ENCODE results near the gene WLS.

Gene WLS

DNA sequence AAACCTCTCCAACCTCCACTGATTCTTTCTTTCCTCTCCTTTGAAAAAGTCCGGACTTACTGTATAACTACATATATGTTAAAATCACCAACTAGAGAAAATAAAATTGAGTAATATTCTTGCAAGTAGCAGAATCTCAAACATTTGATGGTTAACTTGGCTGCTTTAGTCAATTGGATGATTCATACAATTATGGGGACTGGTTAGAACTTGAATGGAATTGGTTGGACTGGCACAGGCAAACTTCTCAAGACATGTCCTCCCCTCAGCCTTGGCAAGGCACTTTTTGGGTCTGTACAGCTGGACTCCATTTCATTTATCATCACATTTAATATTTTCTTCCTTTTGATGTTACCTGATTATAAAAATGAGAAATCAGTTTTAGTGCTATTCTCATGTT is 6.5 kb downstream of the WLS start:
- Histone ChIP-seq H3K36me3 (ENCODE audit: control insufficient read depth, insufficient read depth, low read length) (no peaks in the 10 kb centered on the region), H3K4me3 (ENCODE audit: low read depth, low read length) (no peak overlapping the region), H3K27me3 (ENCODE audit: control insufficient read depth, insufficient read depth, low read length) (peaks cover 71% of the 10 kb centered on the region), H3K4me1 (ENCODE audit: control insufficient read depth, insufficient read depth, low read length) (no peaks in the 10 kb centered on the region), H3K9me3 (ENCODE audit: control insufficient read depth, insufficient read depth, low read length) (no peaks in the 10 kb centered on the region), H3K9ac (ENCODE audit: low read depth, low read length) (no peak overlapping the region)

DNA sequence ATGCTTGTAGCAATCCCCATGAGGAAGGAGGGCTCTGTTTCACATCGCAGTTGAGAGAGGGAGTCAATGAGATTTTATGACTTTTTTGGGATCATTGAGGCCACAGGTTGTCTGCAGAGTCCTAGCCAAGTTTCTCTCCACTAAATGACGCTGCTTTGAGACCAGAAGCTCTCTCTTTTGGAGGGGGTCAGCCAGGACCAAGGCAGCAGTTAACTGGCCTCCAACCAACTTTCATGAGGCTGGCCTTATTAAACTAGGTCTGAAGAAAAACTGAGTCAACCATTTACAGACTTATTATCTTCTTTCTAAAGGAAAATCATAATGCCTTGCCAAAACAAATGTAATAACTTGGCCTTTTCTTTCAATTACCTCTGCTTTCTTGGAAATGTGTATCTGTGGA is 8.6 kb downstream of the WLS start:
- Histone ChIP-seq H3K36me3 (ENCODE audit: control insufficient read depth, insufficient read depth, low read length) (no peaks in the 10 kb centered on the region), H3K9me3 (ENCODE audit: control insufficient read depth, insufficient read depth, low read length) (no peaks in the 10 kb centered on the region), H3K27me3 (ENCODE audit: control insufficient read depth, insufficient read depth, low read length) (peaks cover 50% of the 10 kb centered on the region), H3K4me3 (ENCODE audit: low read depth, low read length) (no peak overlapping the region), H3K4me1 (ENCODE audit: control insufficient read depth, insufficient read depth, low read length) (no peaks in the 10 kb centered on the region), H3K9ac (ENCODE audit: low read depth, low read length) (no peak overlapping the region)

DNA sequence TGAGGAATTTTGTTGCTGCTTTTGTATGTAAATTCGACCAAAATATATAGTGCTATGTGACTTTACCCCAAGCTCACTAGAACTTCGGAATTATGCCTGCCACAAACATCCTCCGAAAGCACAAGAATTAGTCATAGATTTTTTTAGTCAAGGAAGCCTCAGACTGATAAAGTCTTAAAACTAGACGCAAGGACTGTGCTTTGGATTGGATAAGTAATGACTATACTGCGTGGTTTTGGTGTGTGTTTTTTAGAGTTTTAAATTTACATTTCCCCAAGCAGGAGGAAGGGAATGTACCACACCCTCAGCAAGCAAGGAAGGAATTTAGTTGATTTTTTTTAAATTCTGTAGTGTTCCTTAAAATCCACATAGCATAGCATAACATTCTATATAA is 10.3 kb downstream of the WLS start:
- H3K27me3 ChIP-seq (ENCODE audit: control insufficient read depth, insufficient read depth, low read length), result peaks cover 34% of the 10 kb centered on the region
- H3K4me3 ChIP-seq (ENCODE audit: low read depth, low read length), result no peak overlapping the region
- no peaks in the 10 kb centered on the region for H3K36me3 ChIP-seq (ENCODE audit: control insufficient read depth, insufficient read depth, low read length)
- H3K4me1 ChIP-seq (ENCODE audit: control insufficient read depth, insufficient read depth, low read length), result no peaks in the 10 kb centered on the region
- H3K9ac ChIP-seq (ENCODE audit: low read depth, low read length), result no peak overlapping the region
- H3K9me3 ChIP-seq (ENCODE audit: control insufficient read depth, insufficient read depth, low read length), result no peaks in the 10 kb centered on the region

DNA sequence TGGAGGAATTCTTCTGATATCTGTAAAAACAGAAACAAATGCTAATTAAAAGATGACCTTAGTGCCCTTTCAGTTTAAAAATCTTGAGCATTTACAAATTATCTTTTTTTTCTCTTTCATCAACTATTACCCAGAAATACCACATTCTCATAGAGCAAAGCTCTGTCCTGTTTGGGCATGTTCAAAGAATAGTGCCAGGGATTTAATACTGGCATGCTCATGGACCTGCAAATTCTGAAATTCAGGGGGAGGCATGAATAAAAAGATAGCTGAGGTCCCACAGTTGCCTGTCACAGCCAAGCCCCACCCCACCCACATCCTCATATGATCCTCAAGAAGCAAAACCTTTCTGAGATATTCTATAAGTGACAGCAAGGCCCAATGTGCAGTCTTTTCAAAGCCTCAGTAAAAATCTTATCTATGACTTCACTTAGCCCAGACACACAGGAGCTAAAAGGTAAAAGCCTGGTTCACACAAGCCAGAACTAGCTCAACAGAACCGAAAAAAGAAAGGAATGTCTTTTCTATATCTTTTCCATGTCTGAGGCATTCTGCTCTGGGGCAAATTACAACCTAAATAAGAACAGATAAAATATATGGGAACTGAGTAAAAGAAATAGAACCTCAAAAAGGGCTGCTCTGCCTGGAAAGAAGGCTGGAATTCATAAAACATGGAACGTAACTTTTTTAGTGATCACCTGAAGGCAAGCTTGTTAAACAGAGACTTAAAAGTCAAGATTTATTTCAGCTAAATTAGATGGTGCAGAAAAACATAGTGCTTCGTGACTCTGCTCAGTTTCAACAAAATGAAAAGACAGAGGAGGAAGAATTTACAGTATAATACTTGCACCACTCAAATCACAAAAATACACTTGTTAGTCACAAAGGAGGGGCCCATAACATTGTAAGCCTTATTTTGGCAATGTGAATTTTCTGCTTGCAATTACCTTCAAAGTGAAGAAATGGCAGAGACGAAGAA is 11.0 kb downstream of the WLS start:
- Histone ChIP-seq H3K27me3 (ENCODE audit: control insufficient read depth, insufficient read depth, low read length) (peaks cover 27% of the 10 kb centered on the region), H3K9ac (ENCODE audit: low read depth, low read length) (no peak overlapping the region), H3K9me3 (ENCODE audit: control insufficient read depth, insufficient read depth, low read length) (no peaks in the 10 kb centered on the region), H3K36me3 (ENCODE audit: control insufficient read depth, insufficient read depth, low read length) (no peaks in the 10 kb centered on the region), H3K4me1 (ENCODE audit: control insufficient read depth, insufficient read depth, low read length) (no peaks in the 10 kb centered on the region), H3K4me3 (ENCODE audit: low read depth, low read length) (no peak overlapping the region)

DNA sequence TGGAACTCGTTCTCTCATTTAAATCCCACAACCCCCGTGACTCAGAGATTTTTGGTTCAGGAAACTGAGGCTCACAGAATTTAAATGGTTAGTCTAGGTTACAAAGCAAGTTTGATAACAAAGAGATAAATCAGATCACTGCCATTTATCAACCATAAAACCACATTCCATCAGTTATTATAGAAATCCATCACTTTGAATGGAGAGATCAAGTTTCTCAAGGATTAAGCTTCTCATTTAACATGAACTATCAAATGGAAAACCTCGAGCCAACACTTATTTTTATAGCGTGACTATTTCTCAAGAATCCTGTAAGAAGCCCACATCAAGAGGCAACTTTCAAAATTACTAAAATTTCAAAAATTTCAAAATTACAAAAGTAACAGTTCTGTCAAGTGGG is 11.9 kb downstream of the WLS start:
- no peak overlapping the region for H3K4me3 ChIP-seq (ENCODE audit: low read depth, low read length)
- no peaks in the 10 kb centered on the region for H3K36me3 ChIP-seq (ENCODE audit: control insufficient read depth, insufficient read depth, low read length)
- H3K9me3 ChIP-seq (ENCODE audit: control insufficient read depth, insufficient read depth, low read length), result no peaks in the 10 kb centered on the region
- no peaks in the 10 kb centered on the region for H3K4me1 ChIP-seq (ENCODE audit: control insufficient read depth, insufficient read depth, low read length)
- peaks cover 19% of the 10 kb centered on the region for H3K27me3 ChIP-seq (ENCODE audit: control insufficient read depth, insufficient read depth, low read length)
- H3K9ac ChIP-seq (ENCODE audit: low read depth, low read length), result no peak overlapping the region

DNA sequence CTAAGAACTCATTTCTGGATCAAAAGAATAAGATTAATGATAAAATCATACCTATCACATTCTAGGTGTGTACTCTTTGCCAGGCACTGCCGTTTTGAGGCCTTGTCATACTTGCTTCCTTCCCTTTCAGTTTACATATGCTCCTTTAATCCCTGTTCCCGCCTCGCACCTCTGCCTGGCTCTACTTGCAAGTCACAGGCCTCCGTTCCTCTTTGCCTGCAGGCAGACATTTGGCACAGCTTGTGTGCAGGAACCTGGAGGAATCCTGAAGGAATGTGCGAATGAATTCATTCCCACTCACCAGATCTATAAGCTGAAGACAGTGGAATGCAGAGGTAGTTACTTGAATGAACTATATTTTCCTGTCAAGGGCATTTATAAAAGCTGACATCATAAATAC is 13.8 kb downstream of the WLS start:
- Histone ChIP-seq H3K9me3 (ENCODE audit: control insufficient read depth, insufficient read depth, low read length) (no peaks in the 10 kb centered on the region), H3K27me3 (ENCODE audit: control insufficient read depth, insufficient read depth, low read length) (peaks cover 6% of the 10 kb centered on the region), H3K9ac (ENCODE audit: low read depth, low read length) (no peak overlapping the region), H3K4me1 (ENCODE audit: control insufficient read depth, insufficient read depth, low read length) (no peaks in the 10 kb centered on the region), H3K36me3 (ENCODE audit: control insufficient read depth, insufficient read depth, low read length) (no peaks in the 10 kb centered on the region), H3K4me3 (ENCODE audit: low read depth, low read length) (no peak overlapping the region)

DNA sequence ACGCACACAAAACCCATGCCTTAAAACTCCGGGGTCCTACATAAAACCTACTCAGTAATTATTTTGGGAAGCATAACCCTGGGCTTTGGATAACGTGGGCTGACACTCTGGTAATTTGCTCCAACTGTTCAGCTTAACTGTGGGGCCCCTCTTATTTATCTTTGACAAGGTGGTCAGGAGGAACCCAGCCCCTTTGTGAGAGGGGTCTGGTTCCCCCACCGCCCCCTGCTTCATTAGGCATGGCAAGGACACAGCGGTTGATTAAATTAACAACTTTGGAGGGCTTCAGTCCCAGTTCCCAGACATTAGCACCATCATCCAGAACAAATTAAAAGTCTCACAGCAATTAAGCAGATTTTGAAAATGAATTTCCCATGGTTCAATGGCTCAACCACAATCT is 14.7 kb downstream of the WLS start:
- Histone ChIP-seq H3K4me1 (ENCODE audit: control insufficient read depth, insufficient read depth, low read length) (no peaks in the 10 kb centered on the region), H3K27me3 (ENCODE audit: control insufficient read depth, insufficient read depth, low read length) (no peaks in the 10 kb centered on the region), H3K4me3 (ENCODE audit: low read depth, low read length) (no peak overlapping the region), H3K9me3 (ENCODE audit: control insufficient read depth, insufficient read depth, low read length) (no peaks in the 10 kb centered on the region), H3K9ac (ENCODE audit: low read depth, low read length) (no peak overlapping the region), H3K36me3 (ENCODE audit: control insufficient read depth, insufficient read depth, low read length) (no peaks in the 10 kb centered on the region)

DNA sequence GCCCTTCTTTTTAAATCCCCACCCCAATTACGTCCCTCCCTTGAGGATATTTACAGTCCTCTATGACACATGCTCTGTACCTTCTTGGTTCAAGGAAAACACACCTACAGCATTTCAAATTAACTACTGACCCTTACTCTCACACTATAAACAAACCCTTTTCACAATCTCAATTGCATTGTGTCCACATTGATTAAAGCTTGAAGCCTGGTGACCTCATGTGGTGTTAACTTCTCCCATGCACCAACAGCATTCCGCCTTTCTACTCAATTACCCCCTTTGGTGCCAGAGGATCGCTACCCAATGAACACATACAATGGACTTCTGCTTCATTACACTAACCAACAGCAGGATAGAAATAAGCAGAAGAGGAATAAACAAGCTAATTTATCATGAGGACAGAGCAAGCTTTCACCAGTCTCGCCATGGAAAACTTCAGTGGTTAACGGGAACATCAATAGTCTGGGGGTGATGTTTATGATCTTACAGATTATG is 15.2 kb downstream of the WLS start:
- Histone ChIP-seq H3K4me1 (ENCODE audit: control insufficient read depth, insufficient read depth, low read length) (no peaks in the 10 kb centered on the region), H3K4me3 (ENCODE audit: low read depth, low read length) (no peak overlapping the region), H3K36me3 (ENCODE audit: control insufficient read depth, insufficient read depth, low read length) (no peaks in the 10 kb centered on the region), H3K9ac (ENCODE audit: low read depth, low read length) (no peak overlapping the region), H3K9me3 (ENCODE audit: control insufficient read depth, insufficient read depth, low read length) (no peaks in the 10 kb centered on the region), H3K27me3 (ENCODE audit: control insufficient read depth, insufficient read depth, low read length) (no peaks in the 10 kb centered on the region)

DNA sequence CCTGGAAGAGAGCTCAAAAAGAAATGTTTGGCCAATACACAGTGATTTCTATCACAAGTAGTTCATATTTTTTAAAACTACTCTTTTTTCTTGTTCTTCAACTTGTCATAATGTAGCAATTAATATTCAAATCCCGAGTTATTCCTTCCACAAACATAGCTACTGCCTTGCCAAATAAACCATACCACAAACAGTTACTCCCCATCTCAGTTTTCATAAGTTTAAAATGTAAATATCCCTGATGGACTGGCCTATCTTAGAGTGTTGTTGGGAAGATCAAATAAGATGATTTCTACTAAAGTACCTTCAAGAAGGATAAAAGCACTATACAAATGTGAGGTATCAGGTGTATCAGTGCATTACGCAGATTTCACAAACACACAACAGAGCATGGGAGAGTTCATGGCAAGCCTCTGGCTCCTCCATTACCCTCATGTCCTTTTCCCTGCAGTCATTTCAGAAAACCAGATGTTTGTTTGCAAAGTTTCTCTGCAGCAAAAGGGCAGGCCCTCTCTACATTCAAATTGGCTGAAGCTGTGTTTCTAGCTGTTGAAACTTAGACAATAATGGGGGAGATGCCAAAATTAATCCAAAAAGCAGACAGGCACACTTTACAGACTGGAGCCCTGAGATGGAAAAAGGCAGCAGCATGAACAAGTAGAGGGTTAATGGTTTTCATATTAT is 16.1 kb downstream of the WLS start:
- H3K9ac ChIP-seq (ENCODE audit: low read depth, low read length), result no peak overlapping the region
- H3K4me1 ChIP-seq (ENCODE audit: control insufficient read depth, insufficient read depth, low read length), result no peaks in the 10 kb centered on the region
- H3K36me3 ChIP-seq (ENCODE audit: control insufficient read depth, insufficient read depth, low read length), result no peaks in the 10 kb centered on the region
- H3K27me3 ChIP-seq (ENCODE audit: control insufficient read depth, insufficient read depth, low read length), result no peaks in the 10 kb centered on the region
- no peak overlapping the region for H3K4me3 ChIP-seq (ENCODE audit: low read depth, low read length)
- no peaks in the 10 kb centered on the region for H3K9me3 ChIP-seq (ENCODE audit: control insufficient read depth, insufficient read depth, low read length)

DNA sequence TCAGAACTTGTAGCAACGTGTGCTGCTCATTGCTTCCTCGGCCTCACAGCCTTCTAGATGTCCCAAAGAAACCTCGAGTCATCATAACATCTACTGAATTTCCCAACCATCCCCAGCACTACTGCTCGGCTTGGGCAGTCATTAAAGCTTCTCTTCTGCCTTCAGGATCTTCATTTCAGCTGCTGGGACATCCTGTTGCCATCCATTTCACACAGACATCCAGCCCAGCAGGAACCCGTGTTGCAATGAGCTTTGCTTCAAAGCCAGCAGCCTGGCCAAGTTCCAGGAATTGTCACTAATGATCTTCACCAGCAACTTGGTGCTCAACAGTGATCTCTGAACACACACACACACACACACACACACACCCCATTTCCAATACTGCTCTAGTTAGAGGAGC is 18.5 kb downstream of the WLS start:
- Histone ChIP-seq H3K9me3 (ENCODE audit: control insufficient read depth, insufficient read depth, low read length) (no peaks in the 10 kb centered on the region), H3K27me3 (ENCODE audit: control insufficient read depth, insufficient read depth, low read length) (no peaks in the 10 kb centered on the region)

DNA sequence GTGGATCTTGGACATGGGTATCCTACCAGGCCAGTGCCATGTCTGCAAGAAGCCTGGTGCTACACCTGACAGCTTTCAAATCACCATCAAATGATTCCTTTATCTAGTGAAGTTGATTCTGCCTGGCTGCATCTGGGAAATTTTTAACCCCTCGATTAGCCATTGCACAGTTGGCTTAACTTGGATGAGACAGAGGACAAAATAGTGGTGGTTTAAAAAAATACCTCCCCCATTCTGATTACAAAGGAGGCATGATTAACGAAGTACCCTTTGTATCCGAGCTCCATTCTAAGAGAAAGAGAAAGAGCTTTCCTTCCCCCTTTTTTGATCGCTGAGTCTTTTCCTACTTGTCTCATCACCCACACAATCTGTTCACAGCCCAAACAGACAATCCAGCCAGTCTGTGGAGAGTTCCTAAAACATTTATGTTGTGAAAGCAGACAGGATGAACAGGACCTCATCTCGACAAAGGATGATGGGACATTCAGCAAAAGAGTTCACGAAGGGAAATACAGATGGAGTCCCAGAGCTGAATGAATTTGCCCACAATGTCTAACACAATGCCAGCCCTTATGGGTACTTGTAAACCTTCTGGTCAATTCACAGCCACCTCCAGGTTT is 20.5 kb downstream of the WLS start:
- Histone ChIP-seq H3K27me3 (ENCODE audit: control insufficient read depth, insufficient read depth, low read length) (no peaks in the 10 kb centered on the region), H3K4me1 (ENCODE audit: control insufficient read depth, insufficient read depth, low read length) (no peaks in the 10 kb centered on the region), H3K9ac (ENCODE audit: low read depth, low read length) (no peak overlapping the region), H3K36me3 (ENCODE audit: control insufficient read depth, insufficient read depth, low read length) (no peaks in the 10 kb centered on the region), H3K9me3 (ENCODE audit: control insufficient read depth, insufficient read depth, low read length) (no peaks in the 10 kb centered on the region), H3K4me3 (ENCODE audit: low read depth, low read length) (no peak overlapping the region)

More for the DNA sequence above, 18.5 kb downstream of the WLS start:
- H3K4me3 ChIP-seq (ENCODE audit: low read depth, low read length), result no peak overlapping the region
- no peaks in the 10 kb centered on the region for H3K4me1 ChIP-seq (ENCODE audit: control insufficient read depth, insufficient read depth, low read length)
- H3K36me3 ChIP-seq (ENCODE audit: control insufficient read depth, insufficient read depth, low read length), result no peaks in the 10 kb centered on the region
- H3K9ac ChIP-seq (ENCODE audit: low read depth, low read length), result no peak overlapping the region

Measured in iPS-15b (cell line).